ENCODE measurements around the gene TRIM62. TPM values are rescaled to one million over a fixed set of nuclear protein-coding genes. Genes with fewer than 3 reads are reported as not detected.
A peak's percentile ranks its signal among the peaks of the same experiment; 100 is the strongest.

The TRIM62 gene
- total and polyA plus RNA-seq, 10 donors = 2.5 to 16.1 (median 9.2) TPM

GRCh38 chr1:33150522-33150921 lies 31.3 kb downstream of the TRIM62 start:
- no peaks in the 10 kb centered on the region for H3K9me3 ChIP-seq
- no peak for TF ChIP-seq POLR2A (IDR thresholded peaks at IDR 0.05)
- TF ChIP-seq, protein P1, sequence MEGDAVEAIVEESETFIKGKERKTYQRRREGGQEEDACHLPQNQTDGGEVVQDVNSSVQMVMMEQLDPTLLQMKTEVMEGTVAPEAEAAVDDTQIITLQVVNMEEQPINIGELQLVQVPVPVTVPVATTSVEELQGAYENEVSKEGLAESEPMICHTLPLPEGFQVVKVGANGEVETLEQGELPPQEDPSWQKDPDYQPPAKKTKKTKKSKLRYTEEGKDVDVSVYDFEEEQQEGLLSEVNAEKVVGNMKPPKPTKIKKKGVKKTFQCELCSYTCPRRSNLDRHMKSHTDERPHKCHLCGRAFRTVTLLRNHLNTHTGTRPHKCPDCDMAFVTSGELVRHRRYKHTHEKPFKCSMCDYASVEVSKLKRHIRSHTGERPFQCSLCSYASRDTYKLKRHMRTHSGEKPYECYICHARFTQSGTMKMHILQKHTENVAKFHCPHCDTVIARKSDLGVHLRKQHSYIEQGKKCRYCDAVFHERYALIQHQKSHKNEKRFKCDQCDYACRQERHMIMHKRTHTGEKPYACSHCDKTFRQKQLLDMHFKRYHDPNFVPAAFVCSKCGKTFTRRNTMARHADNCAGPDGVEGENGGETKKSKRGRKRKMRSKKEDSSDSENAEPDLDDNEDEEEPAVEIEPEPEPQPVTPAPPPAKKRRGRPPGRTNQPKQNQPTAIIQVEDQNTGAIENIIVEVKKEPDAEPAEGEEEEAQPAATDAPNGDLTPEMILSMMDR (IDR thresholded peaks at IDR 0.05 in 8 of 11, conservative IDR thresholded peaks at IDR 0.05 in 3 of 11) = no peak
- TF ChIP-seq POLR2AphosphoS5 (IDR thresholded peaks at IDR 0.05) = no peak
- peaks cover 0 to 17% (median under 1%) of the 10 kb centered on the region in 6 donors for H3K4me1 ChIP-seq
- no peak overlapping the region for H3K4me3 ChIP-seq
- H3K27me3 ChIP-seq (replicated peaks in 1 of 7) = no peaks in the 10 kb centered on the region
- H3K27ac ChIP-seq = no peak overlapping the region
- 84 to 94% (median 90%) methylated on average over 4 of the region's 4 CpGs for WGBS, 5 donors
- DNase-seq = no peak
- intact Hi-C loops (cut with DNase I; ENCODE audit: low total_unique reads) = no loop called here
- peaks cover 0 to 71% (median 17%) of the 10 kb centered on the region in 6 donors for H3K36me3 ChIP-seq

GRCh38 chr1:33149453-33150190 lies 32.2 kb downstream of the TRIM62 start:
- intact Hi-C loops (cut with DNase I; ENCODE audit: low total_unique reads) = no loop called here
- Histone ChIP-seq H3K9me3 (no peaks in the 10 kb centered on the region), H3K36me3 (peaks cover 0 to 78% (median 19%) of the 10 kb centered on the region in 6 donors), H3K4me3 (no peak overlapping the region), H3K27ac (no peak overlapping the region), H3K27me3 (replicated peaks in 1 of 7) (no peaks in the 10 kb centered on the region), H3K4me1 (peaks cover 0 to 16% (median 0%) of the 10 kb centered on the region in 6 donors)
- 93 to 99% (median 95%) methylated on average over 7 of the region's 7 CpGs for WGBS, 5 donors
- TF ChIP-seq, protein P1 (IDR thresholded peaks at IDR 0.05 in 8 of 11, conservative IDR thresholded peaks at IDR 0.05 in 3 of 11) = no peak
- no peak for TF ChIP-seq POLR2AphosphoS5 (IDR thresholded peaks at IDR 0.05)
- TF ChIP-seq POLR2A (IDR thresholded peaks at IDR 0.05) = no peak
- DNase-seq = no peak

DNA sequence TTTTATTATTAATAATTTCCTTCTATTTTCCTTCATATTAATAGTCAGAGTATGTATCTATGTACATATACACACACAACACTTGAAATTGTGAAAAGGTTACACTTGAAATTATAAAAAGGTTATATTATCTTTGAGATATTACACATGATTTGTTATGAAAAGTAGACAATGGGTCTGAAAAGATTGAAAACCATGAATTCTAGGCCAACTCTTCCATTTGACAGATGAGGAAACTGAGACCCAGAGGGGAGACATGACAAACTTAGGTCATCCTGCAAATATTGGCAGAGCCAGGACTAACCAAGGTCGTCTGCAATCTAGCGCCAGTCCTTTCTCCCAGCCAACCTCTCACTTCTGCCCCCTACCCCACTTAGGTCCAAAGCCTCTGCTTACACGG lies 33.2 kb downstream of the TRIM62 start:
- Histone ChIP-seq H3K27me3 (replicated peaks in 1 of 7) (no peaks in the 10 kb centered on the region), H3K36me3 (peaks cover 0 to 77% (median 16%) of the 10 kb centered on the region in 6 donors), H3K4me3 (no peak overlapping the region), H3K9me3 (no peaks in the 10 kb centered on the region), H3K27ac (no peak overlapping the region), H3K4me1 (peaks cover 0 to 11% (median 0%) of the 10 kb centered on the region in 6 donors)
- 87 to 94% (median 91%) methylated on average over 3 of the region's 3 CpGs for WGBS, 5 donors
- DNase-seq = no peak
- TF ChIP-seq POLR2A (IDR thresholded peaks at IDR 0.05) (no peak), POLR2AphosphoS5 (IDR thresholded peaks at IDR 0.05) (no peak)
- TF ChIP-seq, protein P1 (IDR thresholded peaks at IDR 0.05 in 8 of 11, conservative IDR thresholded peaks at IDR 0.05 in 3 of 11) = no peak
- intact Hi-C loops (cut with DNase I; ENCODE audit: low total_unique reads) = no loop called here

GRCh38 chr1:33147997-33148314 lies 33.9 kb downstream of the TRIM62 start:
- no peaks in the 10 kb centered on the region for H3K9me3 ChIP-seq
- TF ChIP-seq, protein P1 (IDR thresholded peaks at IDR 0.05 in 8 of 11, conservative IDR thresholded peaks at IDR 0.05 in 3 of 11) = peak in 1 of 11 experiments; percentile 16
- TF ChIP-seq POLR2A (IDR thresholded peaks at IDR 0.05) (no peak), POLR2AphosphoS5 (IDR thresholded peaks at IDR 0.05) (no peak)
- no peak overlapping the region for H3K27ac ChIP-seq
- DNase-seq = no peak
- 65 to 79% (median 75%) methylated on average over 3 of the region's 3 CpGs for WGBS, 5 donors
- H3K36me3 ChIP-seq = peaks cover 0 to 79% (median 16%) of the 10 kb centered on the region in 6 donors
- intact Hi-C loops (cut with DNase I; ENCODE audit: low total_unique reads) = no loop called here
- H3K4me3 ChIP-seq = no peak overlapping the region
- no peaks in the 10 kb centered on the region for H3K27me3 ChIP-seq (replicated peaks in 1 of 7)
- peaks cover 0 to 4% (median 0%) of the 10 kb centered on the region in 6 donors for H3K4me1 ChIP-seq
